ENCODE data around the gene CD44. TPM values are rescaled to one million over a fixed set of nuclear protein-coding genes. Genes with fewer than 3 reads are reported as not detected.

The CD44 gene
- total RNA-seq, 1 experiment from 2014 or later, result 15.9 TPM

GRCh38 chr11:35243774-35244173 lies 104.8 kb downstream of the CD44 start:
- intact Hi-C loops (cut with micrococcal nuclease; ENCODE audit: unreplicated experiment), result loop anchor here (5.0 kb wide), 1 partner anchor 656 kb away; no protein-coding TSS in a partner anchor
- ChIA-PET CTCF (no interaction called here), POLR2A (ENCODE audit: low non-redundant PET) (no interaction called here)
- Histone ChIP-seq H3K27me3 (replicated peaks; ENCODE audit: insufficient read depth, low read depth, low read length, poor library complexity) (peaks cover 39% of the 10 kb centered on the region), H3K27ac (ENCODE audit: low read depth, low read length, poor library complexity, severe bottlenecking) (no peak overlapping the region), H3K4me3 (ENCODE audit: low read depth, low read length, poor library complexity, severe bottlenecking) (no peak overlapping the region), H3K36me3 (ENCODE audit: insufficient read depth, low read length, poor library complexity, severe bottlenecking) (no peaks in the 10 kb centered on the region), H3K9me3 (ENCODE audit: low read depth, low read length, poor library complexity, severe bottlenecking) (no peaks in the 10 kb centered on the region), H3K4me1 (ENCODE audit: insufficient read depth, low read length, poor library complexity, severe bottlenecking) (no peaks in the 10 kb centered on the region)
- DNase-seq (ENCODE audit: low spot score), result no peak
- no peak for TF ChIP-seq CTCF (conservative IDR thresholded peaks at IDR 0.05; ENCODE audit: low read depth, low read length)
- TF ChIP-seq EZH2 (IDR thresholded peaks at IDR 0.05; ENCODE audit: borderline replicate concordance, low read depth, low read length, poor library complexity, severe bottlenecking), result no peak
- no TSS peak for BruUV-seq (replicated peaks)

DNA sequence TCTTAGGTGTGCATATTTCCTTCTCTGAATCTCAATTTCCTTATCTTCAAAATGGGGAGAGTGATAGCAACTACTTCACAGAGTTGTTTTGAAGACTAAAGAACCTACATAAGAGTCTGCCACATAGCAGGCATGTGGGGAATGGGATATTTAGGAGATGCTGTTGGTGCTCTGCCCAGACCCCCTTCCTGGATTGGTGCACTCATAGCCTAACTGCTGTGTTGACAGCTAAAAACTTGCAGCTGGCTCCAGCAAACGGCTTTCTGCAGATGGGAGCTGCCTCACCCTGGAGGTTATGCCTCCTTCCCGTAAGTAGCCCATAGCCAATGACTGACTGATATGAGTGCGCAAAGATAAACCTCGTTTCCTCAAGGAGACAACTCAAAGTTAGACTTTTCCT lies 106.1 kb downstream of the CD44 start:
- POLR2A ChIA-PET (ENCODE audit: low non-redundant PET), result no interaction called here
- CTCF ChIA-PET, result no interaction called here
- no peak overlapping the region for H3K27ac ChIP-seq (ENCODE audit: low read depth, low read length, poor library complexity, severe bottlenecking)
- no peaks in the 10 kb centered on the region for H3K4me1 ChIP-seq (ENCODE audit: insufficient read depth, low read length, poor library complexity, severe bottlenecking)
- H3K9me3 ChIP-seq (ENCODE audit: low read depth, low read length, poor library complexity, severe bottlenecking), result no peaks in the 10 kb centered on the region
- H3K4me3 ChIP-seq (ENCODE audit: low read depth, low read length, poor library complexity, severe bottlenecking), result no peak overlapping the region
- no peaks in the 10 kb centered on the region for H3K36me3 ChIP-seq (ENCODE audit: insufficient read depth, low read length, poor library complexity, severe bottlenecking)
- peaks cover 32% of the 10 kb centered on the region for H3K27me3 ChIP-seq (replicated peaks; ENCODE audit: insufficient read depth, low read depth, low read length, poor library complexity)
- TF ChIP-seq CTCF (conservative IDR thresholded peaks at IDR 0.05; ENCODE audit: low read depth, low read length) (no peak), EZH2 (IDR thresholded peaks at IDR 0.05; ENCODE audit: borderline replicate concordance, low read depth, low read length, poor library complexity, severe bottlenecking) (no peak)
- no TSS peak for BruUV-seq (replicated peaks)
- DNase-seq (ENCODE audit: low spot score), result no peak
- intact Hi-C loops (cut with micrococcal nuclease; ENCODE audit: unreplicated experiment), result no loop called here

DNA sequence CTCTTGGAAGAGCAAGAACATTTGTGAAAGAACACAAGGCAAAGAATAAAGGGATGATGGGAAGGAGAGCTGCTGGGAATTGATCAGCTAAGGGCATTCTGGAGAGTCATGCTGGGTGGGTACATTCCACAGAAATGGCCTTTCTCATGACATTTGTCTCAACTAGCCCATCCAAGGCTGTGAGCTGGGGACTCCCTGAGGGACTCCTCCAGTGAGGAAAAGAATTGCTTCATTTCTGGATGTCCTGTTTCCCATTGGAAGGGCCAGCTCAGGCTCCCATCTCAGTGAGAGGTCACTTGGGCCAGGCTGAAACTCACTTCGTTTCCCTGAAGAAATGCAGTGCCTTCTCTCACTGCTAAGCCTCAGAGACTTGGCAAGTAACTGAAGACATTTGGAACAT lies 106.8 kb downstream of the CD44 start:
- Histone ChIP-seq H3K36me3 (ENCODE audit: insufficient read depth, low read length, poor library complexity, severe bottlenecking) (no peaks in the 10 kb centered on the region), H3K9me3 (ENCODE audit: low read depth, low read length, poor library complexity, severe bottlenecking) (no peaks in the 10 kb centered on the region), H3K4me3 (ENCODE audit: low read depth, low read length, poor library complexity, severe bottlenecking) (no peak overlapping the region), H3K27me3 (replicated peaks; ENCODE audit: insufficient read depth, low read depth, low read length, poor library complexity) (peaks cover 31% of the 10 kb centered on the region), H3K27ac (ENCODE audit: low read depth, low read length, poor library complexity, severe bottlenecking) (no peak overlapping the region), H3K4me1 (ENCODE audit: insufficient read depth, low read length, poor library complexity, severe bottlenecking) (no peaks in the 10 kb centered on the region)
- ChIA-PET CTCF (no interaction called here), POLR2A (ENCODE audit: low non-redundant PET) (no interaction called here)
- no TSS peak for BruUV-seq (replicated peaks)
- no peak for DNase-seq (ENCODE audit: low spot score)
- intact Hi-C loops (cut with micrococcal nuclease; ENCODE audit: unreplicated experiment), result no loop called here
- TF ChIP-seq EZH2 (IDR thresholded peaks at IDR 0.05; ENCODE audit: borderline replicate concordance, low read depth, low read length, poor library complexity, severe bottlenecking), result no peak
- no peak for TF ChIP-seq CTCF (conservative IDR thresholded peaks at IDR 0.05; ENCODE audit: low read depth, low read length)

All from A673 (cell line).